Mesendoderm (in vitro differentiated cells): Measurements from ENCODE around the gene APOA1.

Source experiments
- DNase-seq: peaks from one replicate; pipeline ENCODE4 v3.0.0; 2013
- H2AK5ac ChIP-seq: 2 replicates; pipeline ENCODE4 v1.6.1; 2013; ENCODE audit warnings: low read length, inconsistent platforms
- H2BK120ac ChIP-seq: 2 replicates; pipeline ENCODE4 v1.6.1; 2013; ENCODE audit warnings: low read depth, mild to moderate bottlenecking, low read length, moderate library complexity, mixed read lengths
- H2BK15ac ChIP-seq: replicated peaks from 2 replicates; pipeline ENCODE4 v1.6.1; 2013; ENCODE audit warnings: low read depth, mild to moderate bottlenecking, moderate library complexity
- H2BK5ac ChIP-seq: 2 replicates; pipeline ENCODE4 v1.6.1; 2013; ENCODE audit warnings: low read length, inconsistent platforms
- H3K18ac ChIP-seq: 2 replicates; pipeline ENCODE4 v1.6.1; 2013; ENCODE audit warnings: mild to moderate bottlenecking, low read length, mixed read lengths
- H3K23ac ChIP-seq: one replicate; pipeline ENCODE4 v1.6.1; 2013; ENCODE audit warnings: low read length
- H3K27ac ChIP-seq: 2 replicates; pipeline ENCODE4 v1.5.1; 2013; ENCODE audit warnings: low read depth, mild to moderate bottlenecking, inconsistent platforms, low read length, moderate library complexity
- H3K27me3 ChIP-seq: 2 replicates; pipeline ENCODE4 v1.6.1; 2013; ENCODE audit warnings: low read length, control low read depth, mild to moderate bottlenecking, inconsistent platforms; ENCODE audit not compliant: insufficient read depth, poor library complexity
- H3K36me3 ChIP-seq: 2 replicates; pipeline ENCODE4 v1.6.1; 2013; ENCODE audit warnings: low read length, inconsistent platforms; ENCODE audit not compliant: control insufficient read depth, insufficient read depth
- H3K4ac ChIP-seq: one replicate; pipeline ENCODE4 v1.6.1; 2013; ENCODE audit warnings: low read depth, mild to moderate bottlenecking, low read length, moderate library complexity
- H3K4me1 ChIP-seq: 2 replicates; pipeline ENCODE4 v1.6.1; 2013; ENCODE audit warnings: low read depth, low read length, inconsistent platforms; ENCODE audit not compliant: control insufficient read depth
- H3K4me2 ChIP-seq: 2 replicates; pipeline ENCODE4 v1.6.1; 2013; ENCODE audit warnings: low read length
- H3K4me3 ChIP-seq: 2 replicates; pipeline ENCODE4 v1.5.1; 2013; ENCODE audit warnings: mild to moderate bottlenecking, low read length
- H3K56ac ChIP-seq: one replicate; pipeline ENCODE4 v1.6.1; 2013; ENCODE audit warnings: low read length
- H3K79me1 ChIP-seq: 2 replicates; pipeline ENCODE4 v1.6.1; 2013; ENCODE audit warnings: low read length, inconsistent platforms
- H3K79me2 ChIP-seq: 2 replicates; pipeline ENCODE4 v1.6.1; 2013; ENCODE audit warnings: mild to moderate bottlenecking, low read length; ENCODE audit not compliant: control insufficient read depth, insufficient read depth
- H3K9ac ChIP-seq: 2 replicates; pipeline ENCODE4 v1.6.1; 2013; ENCODE audit warnings: low read length, inconsistent platforms
- H4K5ac ChIP-seq: one replicate; pipeline ENCODE4 v1.6.1; 2013; ENCODE audit warnings: low read length
- H4K8ac ChIP-seq: one replicate; pipeline ENCODE4 v1.6.1; 2013; ENCODE audit warnings: low read depth, mild to moderate bottlenecking, control low read depth, low read length, moderate library complexity
- WGBS: extraction: QIAGEN DNeasy Blood & Tissue Kit; methylation state at CpG from one replicate; pipeline ENCODE4 v1.1.7; 2013; ENCODE audit warnings: low lambda C conversion rate, missing lambda C conversion rate; ENCODE audit not compliant: insufficient coverage; ENCODE audit errors: extremely low coverage; 5-methylcytosine and 5-hydroxymethylcytosine counted together

APOA1 gene

GRCh38 chr11:116851626-116852025, 14.2 kb upstream of the APOA1 start:
- H3K9ac ChIP-seq, result no peak overlapping the region
- no CpG with 5 or more reads among the region's 7 CpGs for WGBS

GRCh38 chr11:116849486-116849885, 12.1 kb upstream of the APOA1 start:
- no peak overlapping the region for H4K8ac ChIP-seq
- no peak overlapping the region for H2BK120ac ChIP-seq
- no peak overlapping the region for H2AK5ac ChIP-seq
- H3K4me2 ChIP-seq, result no peak overlapping the region
- H3K4me3 ChIP-seq, result no peak overlapping the region
- H3K79me2 ChIP-seq, result no peaks in the 10 kb centered on the region
- no peak overlapping the region for H3K4ac ChIP-seq
- no peak overlapping the region for H4K5ac ChIP-seq
- H3K4me1 ChIP-seq, result no peaks in the 10 kb centered on the region
- no peak overlapping the region for H3K18ac ChIP-seq
- H3K27ac ChIP-seq, result no peak overlapping the region
- no peaks in the 10 kb centered on the region for H3K79me1 ChIP-seq
- H2BK15ac ChIP-seq, result no peak overlapping the region
- no peaks in the 10 kb centered on the region for H3K27me3 ChIP-seq
- peaks cover 2% of the 10 kb centered on the region for H3K36me3 ChIP-seq
- H3K56ac ChIP-seq, result no peak overlapping the region
- H3K23ac ChIP-seq, result no peak overlapping the region
- H2BK5ac ChIP-seq, result no peak overlapping the region
- no peak for DNase-seq
- WGBS, result no CpG with 5 or more reads among the region's 6 CpGs
- H3K9ac ChIP-seq, result no peak overlapping the region

More at GRCh38 chr11:116851626-116852025, 14.2 kb upstream of the APOA1 start:
- no peak overlapping the region for H3K4me2 ChIP-seq
- no peak overlapping the region for H4K8ac ChIP-seq
- no peaks in the 10 kb centered on the region for H3K36me3 ChIP-seq
- DNase-seq, result no peak
- H2BK120ac ChIP-seq, result no peak overlapping the region
- H3K27me3 ChIP-seq, result no peaks in the 10 kb centered on the region
- H3K4ac ChIP-seq, result no peak overlapping the region
- H3K4me3 ChIP-seq, result no peak overlapping the region
- H3K27ac ChIP-seq, result no peak overlapping the region
- no peak overlapping the region for H4K5ac ChIP-seq
- no peak overlapping the region for H3K56ac ChIP-seq
- H3K18ac ChIP-seq, result no peak overlapping the region
- no peak overlapping the region for H2BK15ac ChIP-seq
- no peaks in the 10 kb centered on the region for H3K4me1 ChIP-seq
- H3K23ac ChIP-seq, result no peak overlapping the region
- no peak overlapping the region for H2AK5ac ChIP-seq
- no peaks in the 10 kb centered on the region for H3K79me2 ChIP-seq
- no peaks in the 10 kb centered on the region for H3K79me1 ChIP-seq
- H2BK5ac ChIP-seq, result no peak overlapping the region

GRCh38 chr11:116849060-116849459, 11.6 kb upstream of the APOA1 start:
- Histone ChIP-seq H3K36me3 (peaks cover 2% of the 10 kb centered on the region), H4K8ac (no peak overlapping the region), H3K9ac (no peak overlapping the region), H3K79me2 (no peaks in the 10 kb centered on the region), H2BK15ac (no peak overlapping the region), H4K5ac (no peak overlapping the region), H2AK5ac (no peak overlapping the region), H3K79me1 (no peaks in the 10 kb centered on the region), H3K23ac (no peak overlapping the region), H2BK120ac (no peak overlapping the region), H3K4me1 (no peaks in the 10 kb centered on the region), H2BK5ac (no peak overlapping the region), H3K27ac (no peak overlapping the region), H3K56ac (no peak overlapping the region), H3K4me2 (no peak overlapping the region), H3K4me3 (no peak overlapping the region), H3K4ac (no peak overlapping the region), H3K18ac (no peak overlapping the region), H3K27me3 (no peaks in the 10 kb centered on the region)
- WGBS, result no CpG with 5 or more reads among the region's 12 CpGs
- DNase-seq, result no peak

GRCh38 chr11:116847612-116848011, 10.2 kb upstream of the APOA1 start:
- Histone ChIP-seq H2BK120ac (no peak overlapping the region), H2BK5ac (no peak overlapping the region), H3K79me1 (no peaks in the 10 kb centered on the region), H3K23ac (no peak overlapping the region), H3K18ac (no peak overlapping the region), H3K9ac (no peak overlapping the region), H3K4ac (no peak overlapping the region), H3K56ac (no peak overlapping the region), H4K8ac (no peak overlapping the region), H3K4me2 (no peak overlapping the region), H3K79me2 (no peaks in the 10 kb centered on the region), H4K5ac (no peak overlapping the region), H2AK5ac (no peak overlapping the region), H3K27me3 (no peaks in the 10 kb centered on the region), H3K4me1 (no peaks in the 10 kb centered on the region), H3K27ac (no peak overlapping the region), H3K36me3 (peaks cover 2% of the 10 kb centered on the region), H2BK15ac (no peak overlapping the region), H3K4me3 (no peak overlapping the region)
- no peak for DNase-seq
- no CpG with 5 or more reads among the region's 4 CpGs for WGBS

GRCh38 chr11:116844722-116845121, 7.3 kb upstream of the APOA1 start:
- Histone ChIP-seq H3K4me3 (no peak overlapping the region), H3K4me2 (no peak overlapping the region), H3K36me3 (peaks cover 2% of the 10 kb centered on the region), H2BK15ac (no peak overlapping the region), H3K4ac (no peak overlapping the region), H2BK120ac (no peak overlapping the region), H4K8ac (no peak overlapping the region), H3K27me3 (no peaks in the 10 kb centered on the region), H3K18ac (no peak overlapping the region), H4K5ac (no peak overlapping the region), H3K79me2 (no peaks in the 10 kb centered on the region), H3K27ac (no peak overlapping the region), H3K79me1 (no peaks in the 10 kb centered on the region), H2AK5ac (no peak overlapping the region), H2BK5ac (no peak overlapping the region), H3K4me1 (no peaks in the 10 kb centered on the region), H3K9ac (no peak overlapping the region), H3K23ac (no peak overlapping the region), H3K56ac (no peak overlapping the region)
- DNase-seq, result no peak
- no CpG with 5 or more reads among the region's 4 CpGs for WGBS

GRCh38 chr11:116843661-116844060, 6.2 kb upstream of the APOA1 start:
- H2BK15ac ChIP-seq, result no peak overlapping the region
- no peak overlapping the region for H3K4me3 ChIP-seq
- no peak overlapping the region for H3K18ac ChIP-seq
- H3K4me2 ChIP-seq, result no peak overlapping the region
- no peak overlapping the region for H4K8ac ChIP-seq
- DNase-seq, result no peak
- H2BK120ac ChIP-seq, result no peak overlapping the region
- no peak overlapping the region for H2AK5ac ChIP-seq
- no peak overlapping the region for H3K23ac ChIP-seq
- no peaks in the 10 kb centered on the region for H3K27me3 ChIP-seq
- no peak overlapping the region for H3K4ac ChIP-seq
- no peaks in the 10 kb centered on the region for H3K4me1 ChIP-seq
- peaks cover 2% of the 10 kb centered on the region for H3K36me3 ChIP-seq
- no peak overlapping the region for H2BK5ac ChIP-seq
- no CpG with 5 or more reads among the region's 9 CpGs for WGBS
- no peak overlapping the region for H4K5ac ChIP-seq
- no peaks in the 10 kb centered on the region for H3K79me1 ChIP-seq
- H3K27ac ChIP-seq, result no peak overlapping the region
- no peak overlapping the region for H3K56ac ChIP-seq
- no peaks in the 10 kb centered on the region for H3K79me2 ChIP-seq
- H3K9ac ChIP-seq, result no peak overlapping the region
